Neural cell (in vitro differentiated cells): ENCODE results near the gene HAND1.

Experiments used
- EP300 ChIP-seq: fragments of 450-650 bp; conservative IDR thresholded peaks from 2 replicates; pipeline ENCODE4 v1.6.1; 2014; ENCODE audit warnings: antibody characterized with exemption, mild to moderate bottlenecking, moderate library complexity; ENCODE audit not compliant: poor library complexity, severe bottlenecking
- EZH2 ChIP-seq: fragments of 200-600, 300-800 bp; shearing (Covaris generic), sonication (generic); IDR thresholded peaks from 2 replicates; pipeline ENCODE4 v1.6.1; 2014; ENCODE audit warnings: antibody characterized with exemption, low read length, borderline replicate concordance, mild to moderate bottlenecking; ENCODE audit not compliant: insufficient read depth, poor library complexity, severe bottlenecking
- MXI1 ChIP-seq: fragments of 450-650 bp; conservative IDR thresholded peaks from 2 replicates; pipeline ENCODE4 v1.6.1; 2014; ENCODE audit warnings: antibody characterized with exemption, mild to moderate bottlenecking; ENCODE audit not compliant: poor library complexity, severe bottlenecking
- POLR2AphosphoS5 ChIP-seq: IDR thresholded peaks from 2 replicates; pipeline ENCODE4 v1.6.1; 2012
- RAD21 ChIP-seq: fragments of 450-650 bp; conservative IDR thresholded peaks from 2 replicates; pipeline ENCODE4 v1.6.1; 2014; ENCODE audit warnings: antibody characterized with exemption, mild to moderate bottlenecking, moderate library complexity
- SMC3 ChIP-seq: fragments of 450-650 bp; conservative IDR thresholded peaks from 2 replicates; pipeline ENCODE4 v1.6.1; 2014; ENCODE audit warnings: antibody characterized with exemption, mild to moderate bottlenecking, moderate library complexity; ENCODE audit not compliant: poor library complexity
- TAF1 ChIP-seq: IDR thresholded peaks from 2 replicates; pipeline ENCODE4 v1.6.1; 2012; ENCODE audit warnings: low read depth
- TF ChIP-seq, protein P1 (sequence below): fragments of 450-650 bp; IDR thresholded peaks from 2 replicates; pipeline ENCODE4 v1.5.1; 2014; ENCODE audit warnings: antibody characterized with exemption, mild to moderate bottlenecking, moderate library complexity; ENCODE audit not compliant: poor library complexity, severe bottlenecking
- TF ChIP-seq, protein P2 (sequence below): IDR thresholded peaks from 2 replicates; pipeline ENCODE4 v1.6.1; 2012; ENCODE audit warnings: borderline replicate concordance

- TF ChIP-seq EP300 (no peak), TAF1 (no peak), POLR2AphosphoS5 (no peak), EZH2 (no peak), RAD21 (no peak), SMC3 (no peak), MXI1 (no peak)
- TF ChIP-seq, protein P1, sequence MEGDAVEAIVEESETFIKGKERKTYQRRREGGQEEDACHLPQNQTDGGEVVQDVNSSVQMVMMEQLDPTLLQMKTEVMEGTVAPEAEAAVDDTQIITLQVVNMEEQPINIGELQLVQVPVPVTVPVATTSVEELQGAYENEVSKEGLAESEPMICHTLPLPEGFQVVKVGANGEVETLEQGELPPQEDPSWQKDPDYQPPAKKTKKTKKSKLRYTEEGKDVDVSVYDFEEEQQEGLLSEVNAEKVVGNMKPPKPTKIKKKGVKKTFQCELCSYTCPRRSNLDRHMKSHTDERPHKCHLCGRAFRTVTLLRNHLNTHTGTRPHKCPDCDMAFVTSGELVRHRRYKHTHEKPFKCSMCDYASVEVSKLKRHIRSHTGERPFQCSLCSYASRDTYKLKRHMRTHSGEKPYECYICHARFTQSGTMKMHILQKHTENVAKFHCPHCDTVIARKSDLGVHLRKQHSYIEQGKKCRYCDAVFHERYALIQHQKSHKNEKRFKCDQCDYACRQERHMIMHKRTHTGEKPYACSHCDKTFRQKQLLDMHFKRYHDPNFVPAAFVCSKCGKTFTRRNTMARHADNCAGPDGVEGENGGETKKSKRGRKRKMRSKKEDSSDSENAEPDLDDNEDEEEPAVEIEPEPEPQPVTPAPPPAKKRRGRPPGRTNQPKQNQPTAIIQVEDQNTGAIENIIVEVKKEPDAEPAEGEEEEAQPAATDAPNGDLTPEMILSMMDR: no peak
- TF ChIP-seq, protein P2, sequence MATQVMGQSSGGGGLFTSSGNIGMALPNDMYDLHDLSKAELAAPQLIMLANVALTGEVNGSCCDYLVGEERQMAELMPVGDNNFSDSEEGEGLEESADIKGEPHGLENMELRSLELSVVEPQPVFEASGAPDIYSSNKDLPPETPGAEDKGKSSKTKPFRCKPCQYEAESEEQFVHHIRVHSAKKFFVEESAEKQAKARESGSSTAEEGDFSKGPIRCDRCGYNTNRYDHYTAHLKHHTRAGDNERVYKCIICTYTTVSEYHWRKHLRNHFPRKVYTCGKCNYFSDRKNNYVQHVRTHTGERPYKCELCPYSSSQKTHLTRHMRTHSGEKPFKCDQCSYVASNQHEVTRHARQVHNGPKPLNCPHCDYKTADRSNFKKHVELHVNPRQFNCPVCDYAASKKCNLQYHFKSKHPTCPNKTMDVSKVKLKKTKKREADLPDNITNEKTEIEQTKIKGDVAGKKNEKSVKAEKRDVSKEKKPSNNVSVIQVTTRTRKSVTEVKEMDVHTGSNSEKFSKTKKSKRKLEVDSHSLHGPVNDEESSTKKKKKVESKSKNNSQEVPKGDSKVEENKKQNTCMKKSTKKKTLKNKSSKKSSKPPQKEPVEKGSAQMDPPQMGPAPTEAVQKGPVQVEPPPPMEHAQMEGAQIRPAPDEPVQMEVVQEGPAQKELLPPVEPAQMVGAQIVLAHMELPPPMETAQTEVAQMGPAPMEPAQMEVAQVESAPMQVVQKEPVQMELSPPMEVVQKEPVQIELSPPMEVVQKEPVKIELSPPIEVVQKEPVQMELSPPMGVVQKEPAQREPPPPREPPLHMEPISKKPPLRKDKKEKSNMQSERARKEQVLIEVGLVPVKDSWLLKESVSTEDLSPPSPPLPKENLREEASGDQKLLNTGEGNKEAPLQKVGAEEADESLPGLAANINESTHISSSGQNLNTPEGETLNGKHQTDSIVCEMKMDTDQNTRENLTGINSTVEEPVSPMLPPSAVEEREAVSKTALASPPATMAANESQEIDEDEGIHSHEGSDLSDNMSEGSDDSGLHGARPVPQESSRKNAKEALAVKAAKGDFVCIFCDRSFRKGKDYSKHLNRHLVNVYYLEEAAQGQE: no peak
These were observed 19.0 kb downstream of the HAND1 start for GRCh38 chr5:154459015-154459414.
